ENCODE measurements around the gene SIGLEC9. TPM values are rescaled to one million over a fixed set of nuclear protein-coding genes. Genes with fewer than 3 reads are reported as not detected.

SIGLEC9 gene
- total and polyA plus RNA-seq, 10 of the 15 experiments (the other 5 are each of a cell fraction or from before 2014, with no cell fraction given), result 0.10 TPM; not detected in 9

DNA sequence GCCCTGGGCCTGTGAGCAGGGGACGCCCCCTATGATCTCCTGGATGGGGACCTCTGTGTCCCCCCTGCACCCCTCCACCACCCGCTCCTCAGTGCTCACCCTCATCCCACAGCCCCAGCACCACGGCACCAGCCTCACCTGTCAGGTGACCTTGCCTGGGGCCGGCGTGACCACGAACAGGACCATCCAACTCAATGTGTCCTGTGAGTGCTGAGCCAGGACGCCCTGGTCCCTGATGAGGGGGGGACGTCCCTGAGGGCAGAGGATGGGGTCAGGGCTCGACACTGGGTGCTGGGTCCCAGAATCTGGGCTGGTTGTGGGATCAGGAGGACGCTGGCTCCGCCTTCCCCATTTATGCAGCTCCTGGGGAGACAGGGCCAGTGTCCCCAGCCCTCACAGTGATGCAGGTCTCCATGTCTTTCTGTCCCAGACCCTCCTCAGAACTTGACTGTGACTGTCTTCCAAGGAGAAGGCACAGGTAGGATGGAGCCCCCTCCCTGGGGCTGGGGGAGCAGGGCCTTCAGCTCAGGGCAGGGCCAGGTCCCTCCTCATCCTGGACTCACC, 19.9 kb downstream of the SIGLEC9 start (continued):
- TF ChIP-seq REST (IDR thresholded peaks at IDR 0.05; ENCODE audit: low read depth, low read length) (no peak), E4F1 (IDR thresholded peaks at IDR 0.05; ENCODE audit: borderline replicate concordance, partially characterized antibody) (no peak), GATAD2B (conservative IDR thresholded peaks at IDR 0.05; ENCODE audit: low read depth) (no peak), STAT3 (IDR thresholded peaks at IDR 0.05; ENCODE audit: low read depth, low read length) (no peak), ZBTB33 (IDR thresholded peaks at IDR 0.05) (no peak), USF1 (IDR thresholded peaks at IDR 0.05; ENCODE audit: borderline replicate concordance, extremely low read length, insufficient read depth, low read depth, low read length) (no peak), BHLHE40 (IDR thresholded peaks at IDR 0.05; ENCODE audit: borderline replicate concordance in 1 of 2, low read depth in 2 of 2, low read length in 1 of 2) (no peak), GABPA (IDR thresholded peaks at IDR 0.05; ENCODE audit: low read depth) (no peak), SIX5 (IDR thresholded peaks at IDR 0.05; ENCODE audit: low read depth, low read length, severe bottlenecking) (no peak), LARP7 (IDR thresholded peaks at IDR 0.05) (no peak)
- TF ChIP-seq, protein P1, sequence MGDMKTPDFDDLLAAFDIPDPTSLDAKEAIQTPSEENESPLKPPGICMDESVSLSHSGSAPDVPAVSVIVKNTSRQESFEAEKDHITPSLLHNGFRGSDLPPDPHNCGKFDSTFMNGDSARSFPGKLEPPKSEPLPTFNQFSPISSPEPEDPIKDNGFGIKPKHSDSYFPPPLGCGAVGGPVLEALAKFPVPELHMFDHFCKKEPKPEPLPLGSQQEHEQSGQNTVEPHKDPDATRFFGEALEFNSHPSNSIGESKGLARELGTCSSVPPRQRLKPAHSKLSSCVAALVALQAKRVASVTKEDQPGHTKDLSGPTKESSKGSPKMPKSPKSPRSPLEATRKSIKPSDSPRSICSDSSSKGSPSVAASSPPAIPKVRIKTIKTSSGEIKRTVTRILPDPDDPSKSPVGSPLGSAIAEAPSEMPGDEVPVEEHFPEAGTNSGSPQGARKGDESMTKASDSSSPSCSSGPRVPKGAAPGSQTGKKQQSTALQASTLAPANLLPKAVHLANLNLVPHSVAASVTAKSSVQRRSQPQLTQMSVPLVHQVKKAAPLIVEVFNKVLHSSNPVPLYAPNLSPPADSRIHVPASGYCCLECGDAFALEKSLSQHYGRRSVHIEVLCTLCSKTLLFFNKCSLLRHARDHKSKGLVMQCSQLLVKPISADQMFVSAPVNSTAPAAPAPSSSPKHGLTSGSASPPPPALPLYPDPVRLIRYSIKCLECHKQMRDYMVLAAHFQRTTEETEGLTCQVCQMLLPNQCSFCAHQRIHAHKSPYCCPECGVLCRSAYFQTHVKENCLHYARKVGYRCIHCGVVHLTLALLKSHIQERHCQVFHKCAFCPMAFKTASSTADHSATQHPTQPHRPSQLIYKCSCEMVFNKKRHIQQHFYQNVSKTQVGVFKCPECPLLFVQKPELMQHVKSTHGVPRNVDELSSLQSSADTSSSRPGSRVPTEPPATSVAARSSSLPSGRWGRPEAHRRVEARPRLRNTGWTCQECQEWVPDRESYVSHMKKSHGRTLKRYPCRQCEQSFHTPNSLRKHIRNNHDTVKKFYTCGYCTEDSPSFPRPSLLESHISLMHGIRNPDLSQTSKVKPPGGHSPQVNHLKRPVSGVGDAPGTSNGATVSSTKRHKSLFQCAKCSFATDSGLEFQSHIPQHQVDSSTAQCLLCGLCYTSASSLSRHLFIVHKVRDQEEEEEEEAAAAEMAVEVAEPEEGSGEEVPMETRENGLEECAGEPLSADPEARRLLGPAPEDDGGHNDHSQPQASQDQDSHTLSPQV (IDR thresholded peaks at IDR 0.05), result no peak
- TF ChIP-seq, protein P2, sequence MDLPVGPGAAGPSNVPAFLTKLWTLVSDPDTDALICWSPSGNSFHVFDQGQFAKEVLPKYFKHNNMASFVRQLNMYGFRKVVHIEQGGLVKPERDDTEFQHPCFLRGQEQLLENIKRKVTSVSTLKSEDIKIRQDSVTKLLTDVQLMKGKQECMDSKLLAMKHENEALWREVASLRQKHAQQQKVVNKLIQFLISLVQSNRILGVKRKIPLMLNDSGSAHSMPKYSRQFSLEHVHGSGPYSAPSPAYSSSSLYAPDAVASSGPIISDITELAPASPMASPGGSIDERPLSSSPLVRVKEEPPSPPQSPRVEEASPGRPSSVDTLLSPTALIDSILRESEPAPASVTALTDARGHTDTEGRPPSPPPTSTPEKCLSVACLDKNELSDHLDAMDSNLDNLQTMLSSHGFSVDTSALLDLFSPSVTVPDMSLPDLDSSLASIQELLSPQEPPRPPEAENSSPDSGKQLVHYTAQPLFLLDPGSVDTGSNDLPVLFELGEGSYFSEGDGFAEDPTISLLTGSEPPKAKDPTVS (IDR thresholded peaks at IDR 0.05; ENCODE audit: low read depth, low read length), result no peak
